GM23338 (cell line): ENCODE measurements around the gene AHNAK. TPM values are rescaled to one million over a fixed set of nuclear protein-coding genes. Genes with fewer than 3 reads are reported as not detected.

Experiments used
- ATAC-seq: fragments of 200-7000 bp; cut with Tn5 transposase; 3 replicates; pipeline ENCODE4 v1.9.1; 2020
- DNase-seq: peaks from one replicate; pipeline ENCODE4 v3.0.0-alpha.2; 2015; ENCODE audit warnings: low spot score
- H2AFZ ChIP-seq: fragments of 200-600 bp; sonication (generic); 2 replicates; pipeline ENCODE4 v1.8.0; 2016; ENCODE audit warnings: antibody characterized with exemption, mild to moderate bottlenecking, moderate library complexity
- H3F3A ChIP-seq: fragments of 200-600 bp; sonication (generic); replicated peaks from 2 replicates; pipeline ENCODE4 v1.8.0; 2017; ENCODE audit warnings: antibody characterized with exemption, mixed run types, low read depth
- H3K27ac ChIP-seq: fragments of 200-600 bp; sonication (generic); 2 replicates; pipeline ENCODE4 v1.6.1; 2016; ENCODE audit warnings: low read depth
- H3K27me3 ChIP-seq: fragments of 200-600 bp; sonication (generic); 2 replicates; pipeline ENCODE4 v1.8.0; 2016; ENCODE audit warnings: mild to moderate bottlenecking, mixed run types, moderate library complexity; ENCODE audit not compliant: insufficient read depth
- H3K36me3 ChIP-seq: fragments of 200-600 bp; sonication (generic); 2 replicates; pipeline ENCODE4 v1.8.0; 2016; ENCODE audit warnings: mild to moderate bottlenecking; ENCODE audit not compliant: insufficient read depth
- H3K4me1 ChIP-seq: fragments of 200-600 bp; sonication (generic); 2 replicates; pipeline ENCODE4 v1.8.0; 2016; ENCODE audit warnings: mild to moderate bottlenecking, moderate library complexity; ENCODE audit not compliant: insufficient read depth
- H3K4me2 ChIP-seq: fragments of 200-600 bp; sonication (generic); 2 replicates; pipeline ENCODE4 v1.7.1; 2017; ENCODE audit warnings: mixed run types
- H3K4me3 ChIP-seq: fragments of 200-600 bp; sonication (generic); 2 replicates; pipeline ENCODE4 v1.6.1; 2016; ENCODE audit warnings: mixed run types
- H3K79me2 ChIP-seq: fragments of 200-600 bp; sonication (generic); replicated peaks from 2 replicates; pipeline ENCODE4 v1.8.0; 2017; ENCODE audit warnings: mild to moderate bottlenecking; ENCODE audit not compliant: insufficient read depth
- H3K9me2 ChIP-seq: fragments of 200-600 bp; sonication (generic); 2 replicates; pipeline ENCODE4 v1.8.0; 2017; ENCODE audit not compliant: insufficient read depth
- H4K20me1 ChIP-seq: fragments of 200-600 bp; sonication (generic); replicated peaks from 2 replicates; pipeline ENCODE4 v1.8.0; 2017; ENCODE audit warnings: mild to moderate bottlenecking; ENCODE audit not compliant: insufficient read depth
- H3K27ac Mint-ChIP-seq: 2 replicates; pipeline ENCODE4 v1.8.0; 2020; ENCODE audit warnings: inconsistent platforms, mild to moderate bottlenecking, moderate library complexity, mixed read lengths
- H3K27me3 Mint-ChIP-seq: 3 replicates; pipeline ENCODE4 v1.8.0; 2022; ENCODE audit warnings: low read depth, mild to moderate bottlenecking, moderate library complexity, mixed read lengths, inconsistent platforms; ENCODE audit not compliant: insufficient read depth, poor library complexity
- H3K36me3 Mint-ChIP-seq: 3 replicates; pipeline ENCODE4 v1.8.0; 2021; ENCODE audit warnings: low read depth, mild to moderate bottlenecking, inconsistent platforms, moderate library complexity, mixed read lengths
- H3K4me1 Mint-ChIP-seq: 3 replicates; pipeline ENCODE4 v1.8.0; 2020; ENCODE audit warnings: mild to moderate bottlenecking, inconsistent platforms, mixed read lengths
- H3K4me3 Mint-ChIP-seq: 3 replicates; pipeline ENCODE4 v1.8.0; 2021; ENCODE audit warnings: moderate library complexity, mild to moderate bottlenecking, inconsistent platforms, mixed read lengths
- H3K9me3 Mint-ChIP-seq: 3 replicates; pipeline ENCODE4 v1.8.0; 2020; ENCODE audit warnings: moderate library complexity, mild to moderate bottlenecking, inconsistent platforms, mixed read lengths
- CREB1 ChIP-seq: fragments of 250-450 bp; sonication (Bioruptor Pico); IDR thresholded peaks from 2 replicates; pipeline ENCODE4 v1.5.0; 2020; ENCODE audit warnings: low read depth, mild to moderate bottlenecking, moderate library complexity
- EZH2phosphoT487 ChIP-seq: fragments of 200-600 bp; sonication (generic); IDR thresholded peaks from one replicate; pipeline ENCODE4 v1.8.1; 2018; ENCODE audit warnings: antibody characterized with exemption; ENCODE audit not compliant: unreplicated experiment
- JUNB ChIP-seq: IDR thresholded peaks from one replicate; pipeline ENCODE4 v1.6.1; 2016; ENCODE audit warnings: antibody characterized with exemption; ENCODE audit not compliant: unreplicated experiment
- POLR2AphosphoS5 ChIP-seq: IDR thresholded peaks from 2 replicates; pipeline ENCODE4 v1.6.1; 2016; ENCODE audit warnings: antibody characterized with exemption, low read depth
- STAT1 ChIP-seq: IDR thresholded peaks from one replicate; pipeline ENCODE4 v1.6.1; 2016; ENCODE audit warnings: antibody characterized with exemption; ENCODE audit not compliant: unreplicated experiment
- ZNF331 ChIP-seq: fragments of 250-450 bp; sonication (Bioruptor Pico); IDR thresholded peaks from 2 replicates; pipeline ENCODE4 v1.5.0; 2020; ENCODE audit warnings: low read depth, mild to moderate bottlenecking, moderate library complexity
- polyA plus RNA-seq: library from polyadenylated mRNA; unstranded; fragments of >200 nt; fragmentation: Nextera tagmentation; extraction: Ambion mirVana; gene quantifications from 2 replicates; pipeline ENCODE4 v1.2.1, GENCODE V29; 2016
- total RNA-seq: library from RNA; depleted of rRNA; stranded (reverse); fragments of >200 nt; shearing (Covaris generic); gene quantifications from 2 replicates; pipeline ENCODE4 v1.2.3, GENCODE V29; 2014
- TF ChIP-seq, protein P1 (sequence below), 2 experiments: fragments of 200-600 bp in 1 of 2; sonication (generic) in 1 of 2; conservative IDR thresholded peaks; 2 replicates each; pipeline versions ENCODE4 v1.5.1 to v1.6.1; 2016 to 2017; ENCODE audit warnings: antibody characterized with exemption in 2 of 2, low read depth in 2 of 2, mild to moderate bottlenecking in 2 of 2, moderate library complexity in 1 of 2
- TF ChIP-seq, protein P2 (sequence below): fragments of 250-450 bp; sonication (Bioruptor Pico); IDR thresholded peaks from 2 replicates; pipeline ENCODE4 v1.5.0; 2020; ENCODE audit warnings: mild to moderate bottlenecking, moderate library complexity
- TF ChIP-seq, protein P3 (sequence below): IDR thresholded peaks from one replicate; pipeline ENCODE4 v1.6.1; 2018; ENCODE audit warnings: antibody characterized with exemption; ENCODE audit not compliant: unreplicated experiment

AHNAK gene
- total and polyA plus RNA-seq, 2 experiments from 2014 or later, result 0.91 to 2.1 TPM

DNA sequence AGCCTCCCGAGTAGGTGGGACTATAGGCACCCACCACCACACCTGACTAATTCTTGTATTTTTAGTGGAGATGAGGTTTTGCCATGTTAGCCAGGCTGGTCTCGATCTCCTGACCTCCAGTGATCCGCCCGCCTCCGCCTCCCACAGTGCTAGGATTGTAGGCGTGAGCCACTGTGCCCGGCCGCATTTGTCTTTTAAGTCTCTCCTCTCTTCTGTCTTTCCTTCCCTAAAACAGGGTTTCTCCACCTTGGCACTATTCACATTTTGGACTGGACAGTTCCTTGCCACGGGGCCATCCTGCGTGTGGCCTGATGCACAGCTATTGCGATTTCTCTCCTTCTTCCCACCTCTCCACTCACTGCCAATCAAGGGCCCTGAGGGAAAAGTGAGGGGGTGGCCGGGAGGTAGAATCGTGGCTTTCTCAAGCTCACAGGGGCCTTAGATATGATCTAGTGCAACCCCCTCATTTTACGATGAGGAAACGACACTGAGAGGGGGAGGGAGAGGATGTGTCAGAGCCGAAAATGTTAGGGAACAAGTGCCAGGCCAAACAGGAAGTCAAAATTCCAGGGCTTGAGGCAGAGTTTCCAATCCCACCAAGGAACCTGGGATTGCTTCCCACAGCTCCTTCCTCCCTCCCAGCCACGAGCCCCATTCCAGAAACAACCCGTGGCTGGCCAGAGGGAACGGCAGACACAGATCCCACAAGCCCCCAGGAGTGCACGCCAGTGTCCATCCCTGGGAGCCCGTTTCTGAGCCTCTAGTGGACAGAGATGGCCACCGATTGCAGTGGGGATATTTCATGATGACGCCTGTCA is 106.6 kb downstream of the AHNAK start:
- Histone ChIP-seq H3K4me3 (no peak overlapping the region), H3K4me2 (no peak overlapping the region), H4K20me1 (no peaks in the 10 kb centered on the region), H3K36me3 (no peaks in the 10 kb centered on the region), H3K27ac (no peak overlapping the region), H3K4me1 (no peaks in the 10 kb centered on the region), H3K27me3 (no peaks in the 10 kb centered on the region), H3K9me2 (no peaks in the 10 kb centered on the region), H3K79me2 (no peaks in the 10 kb centered on the region), H3F3A (no peaks in the 10 kb centered on the region), H2AFZ (peak overlapping the region; percentile 66)
- TF ChIP-seq, protein P1, sequence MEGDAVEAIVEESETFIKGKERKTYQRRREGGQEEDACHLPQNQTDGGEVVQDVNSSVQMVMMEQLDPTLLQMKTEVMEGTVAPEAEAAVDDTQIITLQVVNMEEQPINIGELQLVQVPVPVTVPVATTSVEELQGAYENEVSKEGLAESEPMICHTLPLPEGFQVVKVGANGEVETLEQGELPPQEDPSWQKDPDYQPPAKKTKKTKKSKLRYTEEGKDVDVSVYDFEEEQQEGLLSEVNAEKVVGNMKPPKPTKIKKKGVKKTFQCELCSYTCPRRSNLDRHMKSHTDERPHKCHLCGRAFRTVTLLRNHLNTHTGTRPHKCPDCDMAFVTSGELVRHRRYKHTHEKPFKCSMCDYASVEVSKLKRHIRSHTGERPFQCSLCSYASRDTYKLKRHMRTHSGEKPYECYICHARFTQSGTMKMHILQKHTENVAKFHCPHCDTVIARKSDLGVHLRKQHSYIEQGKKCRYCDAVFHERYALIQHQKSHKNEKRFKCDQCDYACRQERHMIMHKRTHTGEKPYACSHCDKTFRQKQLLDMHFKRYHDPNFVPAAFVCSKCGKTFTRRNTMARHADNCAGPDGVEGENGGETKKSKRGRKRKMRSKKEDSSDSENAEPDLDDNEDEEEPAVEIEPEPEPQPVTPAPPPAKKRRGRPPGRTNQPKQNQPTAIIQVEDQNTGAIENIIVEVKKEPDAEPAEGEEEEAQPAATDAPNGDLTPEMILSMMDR (conservative IDR thresholded peaks at IDR 0.05; ENCODE audit: low read depth in 2 of 2), result no peak
- peaks cover 2% of the 10 kb centered on the region; the same call in 1 of the 3 replicates for H3K4me1 Mint-ChIP-seq
- H3K4me3 Mint-ChIP-seq, result no peak overlapping the region
- no peaks in the 10 kb centered on the region for H3K36me3 Mint-ChIP-seq
- H3K9me3 Mint-ChIP-seq, result no peaks in the 10 kb centered on the region
- H3K27ac Mint-ChIP-seq, result no peak overlapping the region
- no peaks in the 10 kb centered on the region for H3K27me3 Mint-ChIP-seq
- no peak for DNase-seq
- no peak for ATAC-seq

DNA sequence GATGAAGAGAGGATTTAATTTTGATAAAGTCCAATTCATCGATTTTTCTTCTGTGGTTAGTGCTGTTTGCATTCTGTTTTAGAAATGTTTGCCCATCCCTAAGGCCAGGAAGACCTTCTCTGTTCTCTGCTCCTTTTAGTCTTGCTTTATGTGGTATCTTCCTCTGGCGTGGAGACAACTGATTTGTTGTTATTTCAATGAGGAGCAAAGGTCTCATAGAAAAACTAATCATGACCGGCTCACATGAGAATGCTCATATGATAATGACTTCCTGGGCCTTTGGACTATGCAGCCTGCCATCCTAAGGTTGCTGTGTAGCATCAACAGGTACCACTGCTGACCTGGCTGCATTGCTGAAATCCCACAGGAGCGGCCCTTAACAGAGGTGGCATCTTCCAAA is 108.0 kb downstream of the AHNAK start:
- no peak for ATAC-seq
- 0 out of 2 replicates have a peak, but pooled peaks cover 2% of the 10 kb centered on the region for H3F3A ChIP-seq
- H3K27me3 ChIP-seq, result no peaks in the 10 kb centered on the region
- H3K4me1 Mint-ChIP-seq, result peaks cover 9% of the 10 kb centered on the region; the same call in 1 of the 3 replicates
- H3K27ac ChIP-seq, result no peak overlapping the region
- H3K4me3 Mint-ChIP-seq, result no peak overlapping the region
- H3K27ac Mint-ChIP-seq, result no peak overlapping the region
- H4K20me1 ChIP-seq, result no peaks in the 10 kb centered on the region
- peaks cover 3% of the 10 kb centered on the region for H3K27me3 Mint-ChIP-seq
- no peaks in the 10 kb centered on the region for H3K9me3 Mint-ChIP-seq
- no peak overlapping the region for H3K4me2 ChIP-seq
- no peaks in the 10 kb centered on the region for H3K36me3 ChIP-seq
- H3K4me1 ChIP-seq, result no peaks in the 10 kb centered on the region
- H3K9me2 ChIP-seq, result no peaks in the 10 kb centered on the region
- no peaks in the 10 kb centered on the region for H3K79me2 ChIP-seq
- H3K36me3 Mint-ChIP-seq, result no peaks in the 10 kb centered on the region
- H2AFZ ChIP-seq, result no peak overlapping the region
- DNase-seq, result no peak
- no peak overlapping the region for H3K4me3 ChIP-seq
- TF ChIP-seq JUNB (no peak), POLR2AphosphoS5 (no peak), EZH2phosphoT487 (no peak), ZNF331 (no peak), CREB1 (CRISPR knock-in tag) (no peak), STAT1 (no peak)
- TF ChIP-seq, protein P2, sequence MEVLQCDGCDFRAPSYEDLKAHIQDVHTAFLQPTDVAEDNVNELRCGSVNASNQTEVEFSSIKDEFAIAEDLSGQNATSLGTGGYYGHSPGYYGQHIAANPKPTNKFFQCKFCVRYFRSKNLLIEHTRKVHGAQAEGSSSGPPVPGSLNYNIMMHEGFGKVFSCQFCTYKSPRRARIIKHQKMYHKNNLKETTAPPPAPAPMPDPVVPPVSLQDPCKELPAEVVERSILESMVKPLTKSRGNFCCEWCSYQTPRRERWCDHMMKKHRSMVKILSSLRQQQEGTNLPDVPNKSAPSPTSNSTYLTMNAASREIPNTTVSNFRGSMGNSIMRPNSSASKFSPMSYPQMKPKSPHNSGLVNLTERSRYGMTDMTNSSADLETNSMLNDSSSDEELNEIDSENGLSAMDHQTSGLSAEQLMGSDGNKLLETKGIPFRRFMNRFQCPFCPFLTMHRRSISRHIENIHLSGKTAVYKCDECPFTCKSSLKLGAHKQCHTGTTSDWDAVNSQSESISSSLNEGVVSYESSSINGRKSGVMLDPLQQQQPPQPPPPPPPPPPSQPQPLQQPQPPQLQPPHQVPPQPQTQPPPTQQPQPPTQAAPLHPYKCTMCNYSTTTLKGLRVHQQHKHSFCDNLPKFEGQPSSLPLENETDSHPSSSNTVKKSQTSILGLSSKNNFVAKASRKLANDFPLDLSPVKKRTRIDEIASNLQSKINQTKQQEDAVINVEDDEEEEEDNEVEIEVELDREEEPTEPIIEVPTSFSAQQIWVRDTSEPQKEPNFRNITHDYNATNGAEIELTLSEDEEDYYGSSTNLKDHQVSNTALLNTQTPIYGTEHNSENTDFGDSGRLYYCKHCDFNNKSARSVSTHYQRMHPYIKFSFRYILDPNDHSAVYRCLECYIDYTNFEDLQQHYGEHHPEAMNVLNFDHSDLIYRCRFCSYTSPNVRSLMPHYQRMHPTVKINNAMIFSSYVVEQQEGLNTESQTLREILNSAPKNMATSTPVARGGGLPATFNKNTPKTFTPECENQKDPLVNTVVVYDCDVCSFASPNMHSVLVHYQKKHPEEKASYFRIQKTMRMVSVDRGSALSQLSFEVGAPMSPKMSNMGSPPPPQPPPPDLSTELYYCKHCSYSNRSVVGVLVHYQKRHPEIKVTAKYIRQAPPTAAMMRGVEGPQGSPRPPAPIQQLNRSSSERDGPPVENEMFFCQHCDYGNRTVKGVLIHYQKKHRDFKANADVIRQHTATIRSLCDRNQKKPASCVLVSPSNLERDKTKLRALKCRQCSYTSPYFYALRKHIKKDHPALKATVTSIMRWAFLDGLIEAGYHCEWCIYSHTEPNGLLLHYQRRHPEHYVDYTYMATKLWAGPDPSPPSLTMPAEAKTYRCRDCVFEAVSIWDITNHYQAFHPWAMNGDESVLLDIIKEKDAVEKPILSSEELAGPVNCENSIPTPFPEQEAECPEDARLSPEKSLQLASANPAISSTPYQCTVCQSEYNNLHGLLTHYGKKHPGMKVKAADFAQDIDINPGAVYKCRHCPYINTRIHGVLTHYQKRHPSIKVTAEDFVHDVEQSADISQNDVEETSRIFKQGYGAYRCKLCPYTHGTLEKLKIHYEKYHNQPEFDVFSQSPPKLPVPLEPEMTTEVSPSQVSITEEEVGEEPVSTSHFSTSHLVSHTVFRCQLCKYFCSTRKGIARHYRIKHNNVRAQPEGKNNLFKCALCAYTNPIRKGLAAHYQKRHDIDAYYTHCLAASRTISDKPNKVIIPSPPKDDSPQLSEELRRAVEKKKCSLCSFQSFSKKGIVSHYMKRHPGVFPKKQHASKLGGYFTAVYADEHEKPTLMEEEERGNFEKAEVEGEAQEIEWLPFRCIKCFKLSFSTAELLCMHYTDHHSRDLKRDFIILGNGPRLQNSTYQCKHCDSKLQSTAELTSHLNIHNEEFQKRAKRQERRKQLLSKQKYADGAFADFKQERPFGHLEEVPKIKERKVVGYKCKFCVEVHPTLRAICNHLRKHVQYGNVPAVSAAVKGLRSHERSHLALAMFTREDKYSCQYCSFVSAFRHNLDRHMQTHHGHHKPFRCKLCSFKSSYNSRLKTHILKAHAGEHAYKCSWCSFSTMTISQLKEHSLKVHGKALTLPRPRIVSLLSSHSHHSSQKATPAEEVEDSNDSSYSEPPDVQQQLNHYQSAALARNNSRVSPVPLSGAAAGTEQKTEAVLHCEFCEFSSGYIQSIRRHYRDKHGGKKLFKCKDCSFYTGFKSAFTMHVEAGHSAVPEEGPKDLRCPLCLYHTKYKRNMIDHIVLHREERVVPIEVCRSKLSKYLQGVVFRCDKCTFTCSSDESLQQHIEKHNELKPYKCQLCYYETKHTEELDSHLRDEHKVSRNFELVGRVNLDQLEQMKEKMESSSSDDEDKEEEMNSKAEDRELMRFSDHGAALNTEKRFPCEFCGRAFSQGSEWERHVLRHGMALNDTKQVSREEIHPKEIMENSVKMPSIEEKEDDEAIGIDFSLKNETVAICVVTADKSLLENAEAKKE (CRISPR knock-in tag), result no peak
- TF ChIP-seq, protein P3, sequence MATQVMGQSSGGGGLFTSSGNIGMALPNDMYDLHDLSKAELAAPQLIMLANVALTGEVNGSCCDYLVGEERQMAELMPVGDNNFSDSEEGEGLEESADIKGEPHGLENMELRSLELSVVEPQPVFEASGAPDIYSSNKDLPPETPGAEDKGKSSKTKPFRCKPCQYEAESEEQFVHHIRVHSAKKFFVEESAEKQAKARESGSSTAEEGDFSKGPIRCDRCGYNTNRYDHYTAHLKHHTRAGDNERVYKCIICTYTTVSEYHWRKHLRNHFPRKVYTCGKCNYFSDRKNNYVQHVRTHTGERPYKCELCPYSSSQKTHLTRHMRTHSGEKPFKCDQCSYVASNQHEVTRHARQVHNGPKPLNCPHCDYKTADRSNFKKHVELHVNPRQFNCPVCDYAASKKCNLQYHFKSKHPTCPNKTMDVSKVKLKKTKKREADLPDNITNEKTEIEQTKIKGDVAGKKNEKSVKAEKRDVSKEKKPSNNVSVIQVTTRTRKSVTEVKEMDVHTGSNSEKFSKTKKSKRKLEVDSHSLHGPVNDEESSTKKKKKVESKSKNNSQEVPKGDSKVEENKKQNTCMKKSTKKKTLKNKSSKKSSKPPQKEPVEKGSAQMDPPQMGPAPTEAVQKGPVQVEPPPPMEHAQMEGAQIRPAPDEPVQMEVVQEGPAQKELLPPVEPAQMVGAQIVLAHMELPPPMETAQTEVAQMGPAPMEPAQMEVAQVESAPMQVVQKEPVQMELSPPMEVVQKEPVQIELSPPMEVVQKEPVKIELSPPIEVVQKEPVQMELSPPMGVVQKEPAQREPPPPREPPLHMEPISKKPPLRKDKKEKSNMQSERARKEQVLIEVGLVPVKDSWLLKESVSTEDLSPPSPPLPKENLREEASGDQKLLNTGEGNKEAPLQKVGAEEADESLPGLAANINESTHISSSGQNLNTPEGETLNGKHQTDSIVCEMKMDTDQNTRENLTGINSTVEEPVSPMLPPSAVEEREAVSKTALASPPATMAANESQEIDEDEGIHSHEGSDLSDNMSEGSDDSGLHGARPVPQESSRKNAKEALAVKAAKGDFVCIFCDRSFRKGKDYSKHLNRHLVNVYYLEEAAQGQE, result no peak
